WERI-Rb-1 (cell line): ENCODE data around the gene TRAPPC10.

Experiments
- DNase-seq: peaks from one replicate; pipeline ENCODE4 v3.0.0-alpha.2; 2020
- H3K27ac ChIP-seq: fragments of 250-450 bp; sonication (Bioruptor Pico); 2 replicates; pipeline ENCODE4 v1.5.1; 2020; ENCODE audit warnings: mild to moderate bottlenecking, moderate library complexity
- H3K27me3 ChIP-seq: fragments of 250-450 bp; sonication (Bioruptor Pico); 2 replicates; pipeline ENCODE4 v1.5.1; 2021; ENCODE audit warnings: mild to moderate bottlenecking, low read depth, moderate library complexity; ENCODE audit not compliant: insufficient read depth, severe bottlenecking
- H3K36me3 ChIP-seq: fragments of 250-450 bp; sonication (Bioruptor Pico); 2 replicates; pipeline ENCODE4 v1.5.1; 2020; ENCODE audit warnings: mild to moderate bottlenecking, moderate library complexity
- H3K4me3 ChIP-seq: 2 replicates; pipeline ENCODE4 v1.5.1; 2011; ENCODE audit warnings: low read depth, mild to moderate bottlenecking, control low read depth, low read length
- H3K9me3 ChIP-seq: fragments of 250-450 bp; sonication (Bioruptor Pico); 2 replicates; pipeline ENCODE4 v1.5.1; 2021; ENCODE audit warnings: mild to moderate bottlenecking, moderate library complexity; ENCODE audit not compliant: severe bottlenecking
- TF ChIP-seq, protein P1 (sequence below): IDR thresholded peaks from 2 replicates; pipeline ENCODE4 v1.5.1; 2011; ENCODE audit warnings: low read depth, mild to moderate bottlenecking, control low read depth, inconsistent platforms, low read length

Gene TRAPPC10

DNA sequence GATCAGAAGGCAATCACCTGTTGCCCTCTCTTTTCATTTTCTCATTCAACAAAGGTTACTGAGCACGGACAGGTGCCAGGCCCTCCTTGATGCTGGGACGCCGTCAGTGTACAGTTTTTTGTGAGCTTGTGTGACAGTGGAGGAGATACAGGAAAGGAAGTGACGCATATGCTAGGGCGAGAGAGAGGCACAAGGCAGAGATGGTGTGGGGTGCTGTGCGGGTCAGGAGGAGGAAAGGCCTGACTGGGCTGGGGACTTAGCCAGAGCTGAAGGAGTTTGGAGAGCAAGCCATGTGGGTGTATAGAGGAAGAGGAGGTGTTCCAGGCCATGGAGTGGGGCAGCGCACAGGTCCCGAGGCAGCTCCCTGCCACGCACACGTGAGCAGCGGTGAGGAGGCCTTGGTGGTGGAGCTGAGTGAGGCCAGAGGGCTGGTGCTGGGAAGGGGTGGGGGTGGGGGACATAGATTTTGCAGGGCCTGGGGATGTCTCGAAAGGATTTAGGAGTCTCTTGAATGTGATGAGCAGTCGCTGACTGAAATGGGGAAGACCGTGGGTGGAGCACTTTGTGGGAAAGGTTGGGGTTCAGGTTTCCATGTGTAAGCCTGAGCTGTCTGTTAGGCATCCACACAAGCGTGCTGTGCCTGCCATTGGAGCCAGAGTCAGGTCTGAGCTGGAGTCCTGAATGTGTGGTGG is 46.0 kb downstream of the TRAPPC10 start:
- no peak for DNase-seq
- H3K27ac ChIP-seq, result no peak overlapping the region
- TF ChIP-seq, protein P1, sequence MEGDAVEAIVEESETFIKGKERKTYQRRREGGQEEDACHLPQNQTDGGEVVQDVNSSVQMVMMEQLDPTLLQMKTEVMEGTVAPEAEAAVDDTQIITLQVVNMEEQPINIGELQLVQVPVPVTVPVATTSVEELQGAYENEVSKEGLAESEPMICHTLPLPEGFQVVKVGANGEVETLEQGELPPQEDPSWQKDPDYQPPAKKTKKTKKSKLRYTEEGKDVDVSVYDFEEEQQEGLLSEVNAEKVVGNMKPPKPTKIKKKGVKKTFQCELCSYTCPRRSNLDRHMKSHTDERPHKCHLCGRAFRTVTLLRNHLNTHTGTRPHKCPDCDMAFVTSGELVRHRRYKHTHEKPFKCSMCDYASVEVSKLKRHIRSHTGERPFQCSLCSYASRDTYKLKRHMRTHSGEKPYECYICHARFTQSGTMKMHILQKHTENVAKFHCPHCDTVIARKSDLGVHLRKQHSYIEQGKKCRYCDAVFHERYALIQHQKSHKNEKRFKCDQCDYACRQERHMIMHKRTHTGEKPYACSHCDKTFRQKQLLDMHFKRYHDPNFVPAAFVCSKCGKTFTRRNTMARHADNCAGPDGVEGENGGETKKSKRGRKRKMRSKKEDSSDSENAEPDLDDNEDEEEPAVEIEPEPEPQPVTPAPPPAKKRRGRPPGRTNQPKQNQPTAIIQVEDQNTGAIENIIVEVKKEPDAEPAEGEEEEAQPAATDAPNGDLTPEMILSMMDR, result no peak
- H3K27me3 ChIP-seq, result no peaks in the 10 kb centered on the region
- H3K4me3 ChIP-seq, result no peak overlapping the region
- H3K36me3 ChIP-seq, result peaks cover 55% of the 10 kb centered on the region
- no peaks in the 10 kb centered on the region for H3K9me3 ChIP-seq

DNA sequence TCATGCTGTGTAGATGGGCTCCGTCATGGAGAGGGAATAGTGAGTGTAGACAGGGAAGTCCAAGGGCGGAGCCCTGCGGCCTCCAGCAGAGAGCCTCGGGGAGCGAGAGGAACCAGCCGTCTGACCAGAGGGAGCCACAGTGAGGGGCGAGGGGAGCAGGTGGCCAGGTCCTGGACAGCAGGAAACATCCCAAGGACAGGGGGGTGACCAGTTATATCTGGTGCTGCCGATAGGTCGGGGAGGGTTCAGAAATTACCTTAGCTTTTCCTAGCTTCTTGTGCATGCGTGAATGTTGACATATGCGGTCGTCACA is 46.5 kb downstream of the TRAPPC10 start:
- no peak for DNase-seq
- peaks cover 57% of the 10 kb centered on the region for H3K36me3 ChIP-seq

DNA sequence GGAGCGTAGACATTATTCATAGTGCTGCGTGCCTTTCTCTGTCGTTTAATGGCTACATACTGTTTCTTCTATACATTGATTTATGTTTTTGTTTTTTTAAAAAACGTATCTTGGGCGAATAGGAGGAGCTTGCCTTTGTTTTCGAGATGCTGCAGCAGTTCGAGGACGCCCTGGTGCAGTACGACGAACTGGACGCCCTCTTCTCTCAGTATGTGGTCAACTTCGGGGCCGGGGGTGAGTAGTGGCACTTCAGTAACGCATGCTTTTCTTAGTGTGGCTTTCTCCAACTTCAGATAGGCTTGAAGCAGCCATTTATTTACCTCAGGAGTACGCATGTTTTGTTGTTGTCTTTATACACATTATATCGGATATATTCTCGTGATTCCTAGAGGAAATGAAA is 46.9 kb downstream of the TRAPPC10 start:
- Histone ChIP-seq H3K27me3 (no peaks in the 10 kb centered on the region), H3K36me3 (peaks cover 59% of the 10 kb centered on the region), H3K27ac (no peak overlapping the region), H3K4me3 (no peak overlapping the region), H3K9me3 (no peaks in the 10 kb centered on the region)
- no peak for DNase-seq
- TF ChIP-seq, protein P1, result no peak

More for the DNA sequence above, 46.5 kb downstream of the TRAPPC10 start:
- Histone ChIP-seq H3K27me3 (no peaks in the 10 kb centered on the region), H3K4me3 (no peak overlapping the region), H3K27ac (no peak overlapping the region), H3K9me3 (no peaks in the 10 kb centered on the region)
- TF ChIP-seq, protein P1, result no peak

DNA sequence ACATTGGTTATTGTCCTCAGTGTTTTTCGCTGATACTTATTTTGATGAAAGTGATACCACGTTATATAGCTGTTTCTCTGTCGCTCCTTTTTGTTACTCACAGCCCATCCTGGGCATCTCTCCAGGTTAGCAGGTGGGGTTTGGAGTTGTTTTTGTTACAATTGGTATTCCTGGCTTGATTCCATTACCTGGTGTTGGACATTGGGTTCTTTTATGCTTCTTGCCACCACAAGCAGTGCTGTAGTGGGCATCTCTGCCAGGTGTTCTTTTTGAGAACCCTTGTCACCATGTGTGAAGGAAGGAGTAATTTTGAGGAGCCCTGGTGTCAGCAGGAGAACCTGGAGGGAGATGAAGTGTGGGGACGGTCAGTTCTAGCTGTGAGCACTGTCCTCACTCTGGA is 47.6 kb downstream of the TRAPPC10 start:
- no peak for DNase-seq
- Histone ChIP-seq H3K27ac (no peak overlapping the region), H3K4me3 (no peak overlapping the region), H3K36me3 (peaks cover 61% of the 10 kb centered on the region), H3K27me3 (no peaks in the 10 kb centered on the region), H3K9me3 (no peaks in the 10 kb centered on the region)
- TF ChIP-seq, protein P1, result no peak

DNA sequence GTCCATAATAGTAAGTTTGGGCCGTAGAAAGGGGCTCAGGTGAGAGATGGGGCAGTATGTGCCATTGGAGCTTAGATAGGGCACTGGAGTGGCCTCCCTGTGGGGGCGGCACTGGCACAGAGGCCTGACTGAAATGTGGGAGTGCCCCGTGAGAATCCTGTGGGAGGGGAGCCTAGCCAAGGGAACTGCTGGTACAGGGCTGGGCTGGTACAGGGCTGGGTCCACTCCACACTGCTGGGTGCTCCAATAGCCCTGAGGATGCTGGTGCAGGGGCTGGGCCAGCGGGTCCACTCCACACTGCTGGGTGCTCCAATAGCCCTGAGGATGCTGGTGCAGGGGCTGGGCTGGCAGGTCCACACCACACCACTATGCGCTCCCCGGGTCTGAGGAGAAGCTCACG is 50.3 kb downstream of the TRAPPC10 start:
- H3K4me3 ChIP-seq, result no peak overlapping the region
- H3K27me3 ChIP-seq, result no peaks in the 10 kb centered on the region
- TF ChIP-seq, protein P1, result no peak
- H3K9me3 ChIP-seq, result no peaks in the 10 kb centered on the region
- no peak for DNase-seq
- H3K27ac ChIP-seq, result no peak overlapping the region
- peaks cover 51% of the 10 kb centered on the region for H3K36me3 ChIP-seq
